Measurements from ENCODE around the gene PTBP1. TPM values are rescaled to one million over a fixed set of nuclear protein-coding genes. Genes with fewer than 3 reads are reported as not detected.
A peak's percentile ranks its signal among the peaks of the same experiment; 100 is the strongest.

Gene PTBP1
- total and polyA plus RNA-seq, 2 of the 13 experiments (the other 11 are each of a cell fraction or from before 2014, with no cell fraction given), result 195 to 288 TPM

- TF ChIP-seq ZNF318 (CRISPR knock-in tag; IDR thresholded peaks at IDR 0.05) (no peak), ZNF687 (CRISPR knock-in tag; IDR thresholded peaks at IDR 0.05) (peak; percentile 37; the same call in 1 of the 2 replicates), ZNF331 (CRISPR knock-in tag; IDR thresholded peaks at IDR 0.05) (0 out of 2 replicates have a peak, but pooled peaks have one; percentile 39), GTF3A (CRISPR knock-in tag; conservative IDR thresholded peaks at IDR 0.05) (no peak), ZNF414 (CRISPR knock-in tag; IDR thresholded peaks at IDR 0.05) (no peak), CHCHD3 (CRISPR knock-in tag; IDR thresholded peaks at IDR 0.05) (no peak)
- TF ChIP-seq, protein P1, sequence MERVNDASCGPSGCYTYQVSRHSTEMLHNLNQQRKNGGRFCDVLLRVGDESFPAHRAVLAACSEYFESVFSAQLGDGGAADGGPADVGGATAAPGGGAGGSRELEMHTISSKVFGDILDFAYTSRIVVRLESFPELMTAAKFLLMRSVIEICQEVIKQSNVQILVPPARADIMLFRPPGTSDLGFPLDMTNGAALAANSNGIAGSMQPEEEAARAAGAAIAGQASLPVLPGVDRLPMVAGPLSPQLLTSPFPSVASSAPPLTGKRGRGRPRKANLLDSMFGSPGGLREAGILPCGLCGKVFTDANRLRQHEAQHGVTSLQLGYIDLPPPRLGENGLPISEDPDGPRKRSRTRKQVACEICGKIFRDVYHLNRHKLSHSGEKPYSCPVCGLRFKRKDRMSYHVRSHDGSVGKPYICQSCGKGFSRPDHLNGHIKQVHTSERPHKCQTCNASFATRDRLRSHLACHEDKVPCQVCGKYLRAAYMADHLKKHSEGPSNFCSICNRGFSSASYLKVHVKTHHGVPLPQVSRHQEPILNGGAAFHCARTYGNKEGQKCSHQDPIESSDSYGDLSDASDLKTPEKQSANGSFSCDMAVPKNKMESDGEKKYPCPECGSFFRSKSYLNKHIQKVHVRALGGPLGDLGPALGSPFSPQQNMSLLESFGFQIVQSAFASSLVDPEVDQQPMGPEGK (CRISPR knock-in tag; IDR thresholded peaks at IDR 0.05), result peak; percentile 55; the same call in 1 of the 2 replicates
- TF ChIP-seq, protein P2, sequence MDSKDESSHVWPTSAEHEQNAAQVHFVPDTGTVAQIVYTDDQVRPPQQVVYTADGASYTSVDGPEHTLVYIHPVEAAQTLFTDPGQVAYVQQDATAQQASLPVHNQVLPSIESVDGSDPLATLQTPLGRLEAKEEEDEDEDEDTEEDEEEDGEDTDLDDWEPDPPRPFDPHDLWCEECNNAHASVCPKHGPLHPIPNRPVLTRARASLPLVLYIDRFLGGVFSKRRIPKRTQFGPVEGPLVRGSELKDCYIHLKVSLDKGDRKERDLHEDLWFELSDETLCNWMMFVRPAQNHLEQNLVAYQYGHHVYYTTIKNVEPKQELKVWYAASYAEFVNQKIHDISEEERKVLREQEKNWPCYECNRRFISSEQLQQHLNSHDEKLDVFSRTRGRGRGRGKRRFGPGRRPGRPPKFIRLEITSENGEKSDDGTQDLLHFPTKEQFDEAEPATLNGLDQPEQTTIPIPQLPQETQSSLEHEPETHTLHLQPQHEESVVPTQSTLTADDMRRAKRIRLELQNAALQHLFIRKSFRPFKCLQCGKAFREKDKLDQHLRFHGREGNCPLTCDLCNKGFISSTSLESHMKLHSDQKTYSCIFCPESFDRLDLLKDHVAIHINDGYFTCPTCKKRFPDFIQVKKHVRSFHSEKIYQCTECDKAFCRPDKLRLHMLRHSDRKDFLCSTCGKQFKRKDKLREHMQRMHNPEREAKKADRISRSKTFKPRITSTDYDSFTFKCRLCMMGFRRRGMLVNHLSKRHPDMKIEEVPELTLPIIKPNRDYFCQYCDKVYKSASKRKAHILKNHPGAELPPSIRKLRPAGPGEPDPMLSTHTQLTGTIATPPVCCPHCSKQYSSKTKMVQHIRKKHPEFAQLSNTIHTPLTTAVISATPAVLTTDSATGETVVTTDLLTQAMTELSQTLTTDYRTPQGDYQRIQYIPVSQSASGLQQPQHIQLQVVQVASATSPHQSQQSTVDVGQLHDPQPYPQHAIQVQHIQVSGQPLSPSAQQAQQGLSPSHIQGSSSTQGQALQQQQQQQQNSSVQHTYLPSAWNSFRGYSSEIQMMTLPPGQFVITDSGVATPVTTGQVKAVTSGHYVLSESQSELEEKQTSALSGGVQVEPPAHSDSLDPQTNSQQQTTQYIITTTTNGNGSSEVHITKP (CRISPR knock-in tag; IDR thresholded peaks at IDR 0.05; ENCODE audit: low read depth), result 0 out of 2 replicates have a peak, but pooled peaks have one; percentile 22
These were observed 3.2 kb downstream of the PTBP1 start (continued) for GRCh38 chr19:800360-801029.
